HL-60/S4 treated with phorbol 12-myristate 13-acetate at 8.2 ng/mL for 4 days and 3 days (cell line): ENCODE data around the gene PTGDR2.

Experiments used
- in situ Hi-C: fragments of 300-500 bp; cut with MboI; formaldehyde crosslinking; loops from 2 replicates; pipeline ENCODE4 v1.15.0; 2022; ENCODE audit warnings: low sequenced_read_pairs

The PTGDR2 gene

GRCh38 chr11:60859616-60860250 lies 4.0 kb upstream of the PTGDR2 start:
- in situ Hi-C loops = no loop called here

- in situ Hi-C loops = no loop called here
Observed at GRCh38 chr11:60858731-60859464, 3.1 kb upstream of the PTGDR2 start.

GRCh38 chr11:60858236-60858635 lies 2.5 kb upstream of the PTGDR2 start:
- in situ Hi-C loops = no loop called here

- in situ Hi-C loops = no loop called here
Observed at GRCh38 chr11:60857378-60858232, 1.9 kb upstream of the PTGDR2 start.

GRCh38 chr11:60854847-60855725 lies 664 bp downstream of the PTGDR2 start:
- in situ Hi-C loops = no loop called here

- in situ Hi-C loops = no loop called here
Observed at GRCh38 chr11:60854140-60854846, 1.5 kb downstream of the PTGDR2 start.

- in situ Hi-C loops = no loop called here
Observed at GRCh38 chr11:60852982-60853950, 2.5 kb downstream of the PTGDR2 start.

GRCh38 chr11:60852117-60852981 lies 3.4 kb downstream of the PTGDR2 start:
- in situ Hi-C loops = no loop called here

GRCh38 chr11:60851327-60852104 lies 4.2 kb downstream of the PTGDR2 start:
- in situ Hi-C loops = no loop called here

GRCh38 chr11:60849641-60850520 lies 5.9 kb downstream of the PTGDR2 start:
- in situ Hi-C loops = no loop called here

GRCh38 chr11:60848714-60849151 lies 7.0 kb downstream of the PTGDR2 start:
- in situ Hi-C loops = no loop called here

- in situ Hi-C loops = no loop called here
Observed at GRCh38 chr11:60847896-60848295, 7.9 kb downstream of the PTGDR2 start.

- in situ Hi-C loops = no loop called here
Observed at GRCh38 chr11:60847281-60847680, 8.5 kb downstream of the PTGDR2 start.

GRCh38 chr11:60845338-60845737 lies 10.4 kb downstream of the PTGDR2 start:
- in situ Hi-C loops = no loop called here

GRCh38 chr11:60844870-60845221 lies 10.9 kb downstream of the PTGDR2 start:
- in situ Hi-C loops = no loop called here
